HEK293T (cell line): Measurements from ENCODE around the gene GOLGA7B.

Source experiments
- CTCF ChIA-PET: fragments of 350-600 bp; formaldehyde crosslinking; extraction: SDS; loops from one replicate; lab custom pipeline; 2021; ENCODE audit warnings: antibody characterized with exemption, inconsistent platforms; lab: Yijun Ruan, JAX
- POLR2A ChIA-PET: fragments of 350-600 bp; formaldehyde crosslinking; extraction: SDS; loops from one replicate; lab custom pipeline; 2020; ENCODE audit warnings: antibody characterized with exemption, inconsistent platforms; lab: Yijun Ruan, JAX
- DNase-seq: peaks from one replicate; pipeline ENCODE4 v3.0.0; 2012; ENCODE audit warnings: mixed read lengths; ENCODE audit errors: extremely low spot score
- ARNT ChIP-seq: fragments of 450-650 bp; IDR thresholded peaks from 2 replicates; pipeline ENCODE4 v1.6.1; 2017; ENCODE audit warnings: mild to moderate bottlenecking
- BHLHE40 ChIP-seq: fragments of 450-650 bp; IDR thresholded peaks from 2 replicates; pipeline ENCODE4 v1.6.1; 2016; ENCODE audit warnings: mild to moderate bottlenecking, moderate library complexity, borderline replicate concordance
- CTBP1 ChIP-seq: fragments of 450-650 bp; IDR thresholded peaks from 2 replicates; pipeline ENCODE4 v1.6.1; 2016; ENCODE audit warnings: borderline replicate concordance
- ELF4 ChIP-seq: fragments of 450-650 bp; IDR thresholded peaks from 2 replicates; pipeline ENCODE4 v1.6.1; 2017; ENCODE audit warnings: antibody characterized with exemption
- FOXA1 ChIP-seq: fragments of 450-650 bp; IDR thresholded peaks from 2 replicates; pipeline ENCODE4 v1.6.1; 2016; ENCODE audit warnings: mild to moderate bottlenecking
- FOXK2 ChIP-seq: fragments of 450-650 bp; IDR thresholded peaks from 2 replicates; pipeline ENCODE4 v1.6.1; 2016; ENCODE audit warnings: mild to moderate bottlenecking
- FOXM1 ChIP-seq: fragments of 450-650 bp; IDR thresholded peaks from 2 replicates; pipeline ENCODE4 v1.6.1; 2017; ENCODE audit warnings: mild to moderate bottlenecking, borderline replicate concordance
- HDGF ChIP-seq: fragments of 450-650 bp; IDR thresholded peaks from 2 replicates; pipeline ENCODE4 v1.6.1; 2017; ENCODE audit warnings: antibody characterized with exemption, borderline replicate concordance
- L3MBTL2 ChIP-seq: fragments of 450-650 bp; conservative IDR thresholded peaks from 2 replicates; pipeline ENCODE4 v1.6.1; 2016; ENCODE audit warnings: mild to moderate bottlenecking
- LEF1 ChIP-seq: fragments of 450-650 bp; IDR thresholded peaks from 2 replicates; pipeline ENCODE4 v1.6.1; 2017; ENCODE audit warnings: mild to moderate bottlenecking, borderline replicate concordance
- NFRKB ChIP-seq: fragments of 450-650 bp; IDR thresholded peaks from 2 replicates; pipeline ENCODE4 v1.6.1; 2016; ENCODE audit warnings: mild to moderate bottlenecking, moderate library complexity
- PKNOX1 ChIP-seq: fragments of 450-650 bp; IDR thresholded peaks from 2 replicates; pipeline ENCODE4 v1.6.1; 2016
- SP1 ChIP-seq: fragments of 450-650 bp; IDR thresholded peaks from 2 replicates; pipeline ENCODE4 v1.6.1; 2017
- SUZ12 ChIP-seq: fragments of 450-650 bp; IDR thresholded peaks from 2 replicates; pipeline ENCODE4 v1.6.1; 2016; ENCODE audit warnings: mild to moderate bottlenecking
- TARDBP ChIP-seq: fragments of 450-650 bp; IDR thresholded peaks from 2 replicates; pipeline ENCODE4 v1.6.1; 2016
- ZNF384 ChIP-seq: fragments of 450-650 bp; IDR thresholded peaks from 2 replicates; pipeline ENCODE4 v1.6.1; 2016

GOLGA7B gene

GRCh38 chr10:97914171-97914836 lies 64.7 kb downstream of the GOLGA7B start:
- POLR2A ChIA-PET, result no interaction called here

GRCh38 chr10:97914837-97915211 lies 65.2 kb downstream of the GOLGA7B start:
- CTCF ChIA-PET, result interaction anchor here (0.6 to 2.7 kb wide), 13 partner anchors 9 to 256 kb away, joined by 3 to 45 read pairs (median 5); no protein-coding TSS in a partner anchor
- no peak for TF ChIP-seq BHLHE40
- TF ChIP-seq ARNT, result no peak
- TF ChIP-seq FOXK2, result no peak
- TF ChIP-seq ZNF384, result no peak
- no peak for TF ChIP-seq L3MBTL2
- no peak for TF ChIP-seq PKNOX1
- DNase-seq, result peak; percentile 89
- POLR2A ChIA-PET, result interaction anchor here (1.0 kb wide), 1 partner anchor 128 kb away, joined by 5 read pairs; no protein-coding TSS in a partner anchor

More at GRCh38 chr10:97914171-97914836, 64.7 kb downstream of the GOLGA7B start:
- no peak for DNase-seq
- TF ChIP-seq SUZ12 (no peak), FOXM1 (no peak)
- CTCF ChIA-PET, result interaction anchor here (0.6 to 2.7 kb wide), 10 partner anchors 10 to 136 kb away, joined by 3 to 45 read pairs (median 6); no protein-coding TSS in a partner anchor

GRCh38 chr10:97915346-97916131 lies 65.9 kb downstream of the GOLGA7B start:
- TF ChIP-seq ARNT, result no peak
- TF ChIP-seq ZNF384, result no peak
- TF ChIP-seq FOXA1, result no peak
- TF ChIP-seq BHLHE40, result no peak
- no peak for TF ChIP-seq SUZ12
- no peak for TF ChIP-seq TARDBP
- no peak for TF ChIP-seq CTBP1
- no peak for TF ChIP-seq FOXK2
- TF ChIP-seq LEF1, result no peak
- no peak for TF ChIP-seq HDGF
- TF ChIP-seq L3MBTL2, result no peak
- no peak for TF ChIP-seq ELF4
- TF ChIP-seq NFRKB, result no peak
- no peak for TF ChIP-seq PKNOX1
- no peak for TF ChIP-seq FOXM1
- TF ChIP-seq SP1, result no peak
- CTCF ChIA-PET, result interaction anchor here (0.6 to 2.7 kb wide), 12 partner anchors 8 to 256 kb away, joined by 3 to 45 read pairs (median 5); no protein-coding TSS in a partner anchor
- DNase-seq, result no peak
- POLR2A ChIA-PET, result interaction anchor here (1.0 kb wide), 1 partner anchor 127 kb away, joined by 5 read pairs; no protein-coding TSS in a partner anchor

GRCh38 chr10:97916586-97916985 lies 66.9 kb downstream of the GOLGA7B start:
- ChIA-PET CTCF (interaction anchor here (0.6 to 0.7 kb wide), 4 partner anchors 119 to 129 kb away, joined by 3 to 4 read pairs (median 4); no protein-coding TSS in a partner anchor), POLR2A (no interaction called here)
- no peak for TF ChIP-seq SUZ12
- no peak for TF ChIP-seq CTBP1
- no peak for TF ChIP-seq FOXK2
- no peak for TF ChIP-seq FOXA1
- TF ChIP-seq L3MBTL2, result no peak
- TF ChIP-seq LEF1, result no peak

GRCh38 chr10:97919012-97919411 lies 69.4 kb downstream of the GOLGA7B start:
- ChIA-PET CTCF (interaction anchor here (1.3 kb wide), 1 partner anchor 122 kb away, joined by 3 read pairs; no protein-coding TSS in a partner anchor), POLR2A (no interaction called here)
- DNase-seq, result no peak
- TF ChIP-seq SUZ12 (no peak), SP1 (no peak), ZNF384 (no peak), HDGF (no peak), L3MBTL2 (no peak), BHLHE40 (no peak), LEF1 (no peak), CTBP1 (no peak), FOXM1 (no peak), PKNOX1 (no peak), ARNT (no peak)

More at GRCh38 chr10:97916586-97916985, 66.9 kb downstream of the GOLGA7B start:
- DNase-seq, result no peak

GRCh38 chr10:97920865-97921264 lies 71.2 kb downstream of the GOLGA7B start:
- ChIA-PET POLR2A (no interaction called here), CTCF (no interaction called here)
- no peak for TF ChIP-seq ARNT
- TF ChIP-seq HDGF, result no peak
- TF ChIP-seq ELF4, result no peak
- no peak for TF ChIP-seq CTBP1
- no peak for TF ChIP-seq FOXM1
- TF ChIP-seq SUZ12, result no peak
- TF ChIP-seq SP1, result no peak
- no peak for TF ChIP-seq LEF1
- no peak for DNase-seq
